IMR-90 (cell line): ENCODE data around the gene LGALS14. TPM values are rescaled to one million over a fixed set of nuclear protein-coding genes. Genes with fewer than 3 reads are reported as not detected.

Experiments
- ATAC-seq: fragments of 200-7000 bp; cut with Tn5 transposase; 2 replicates; pipeline ENCODE4 v1.9.1; 2020; ENCODE audit warnings: low read depth, mild to moderate bottlenecking, moderate library complexity
- BruUV-seq: library from RNA; stranded (reverse); fragments of 400-500 nt; replicated peaks from 2 replicates; lab custom pipeline; 2021; lab: Mats Ljungman, UMichigan
- CTCF ChIA-PET: fragments of 300-600 bp; formaldehyde crosslinking; extraction: SDS; loops from one replicate; lab custom pipeline; 2021; ENCODE audit warnings: antibody characterized with exemption; lab: Yijun Ruan, JAX
- POLR2A ChIA-PET: fragments of 300-600 bp; sonication (Branson Sonifier 250); formaldehyde crosslinking; loops from one replicate; lab custom pipeline; 2022; ENCODE audit warnings: antibody characterized with exemption; ENCODE audit not compliant: unreplicated experiment; lab: Charles Lee
- DNase-seq: peaks from one replicate; pipeline ENCODE4 v3.0.0; 2013
- H2AFZ ChIP-seq: replicated peaks from 2 replicates; pipeline ENCODE3; 2013; ENCODE audit warnings: low read length, mild to moderate bottlenecking; ENCODE audit not compliant: poor library complexity
- H2AK5ac ChIP-seq: 2 replicates; pipeline ENCODE4 v1.6.1; 2013; ENCODE audit warnings: low read depth, low read length, inconsistent platforms
- H2AK9ac ChIP-seq: replicated peaks from 2 replicates; pipeline ENCODE3; 2013; ENCODE audit warnings: mild to moderate bottlenecking, low read depth, low read length, moderate library complexity; ENCODE audit not compliant: poor library complexity
- H2BK120ac ChIP-seq: 2 replicates; pipeline ENCODE4 v1.6.1; 2013; ENCODE audit warnings: low read depth, low read length, inconsistent platforms
- H2BK15ac ChIP-seq: 3 replicates; pipeline ENCODE4 v1.6.1; 2013; ENCODE audit warnings: low read depth, low read length, inconsistent platforms
- H2BK20ac ChIP-seq: 2 replicates; pipeline ENCODE4 v1.6.1; 2013; ENCODE audit warnings: low read depth, mild to moderate bottlenecking, inconsistent platforms, low read length, moderate library complexity
- H2BK5ac ChIP-seq: 2 replicates; pipeline ENCODE4 v1.6.1; 2013; ENCODE audit warnings: mild to moderate bottlenecking, low read depth, low read length, inconsistent platforms; ENCODE audit not compliant: poor library complexity, severe bottlenecking
- H3K14ac ChIP-seq: replicated peaks from 2 replicates; pipeline ENCODE4 v1.6.1; 2013; ENCODE audit warnings: low read depth, low read length, inconsistent platforms
- H3K18ac ChIP-seq: 2 replicates; pipeline ENCODE4 v1.6.1; 2013; ENCODE audit warnings: low read depth, low read length, control low read depth
- H3K23ac ChIP-seq: 2 replicates; pipeline ENCODE4 v1.6.1; 2013; ENCODE audit warnings: low read depth, low read length, inconsistent platforms
- H3K27ac ChIP-seq: 2 replicates; pipeline ENCODE4 v1.5.1; 2013; ENCODE audit warnings: mild to moderate bottlenecking, control low read depth, low read length; ENCODE audit not compliant: insufficient read depth
- H3K27me3 ChIP-seq: 2 replicates; pipeline ENCODE4 v1.6.1; 2013; ENCODE audit warnings: low read length; ENCODE audit not compliant: control insufficient read depth, insufficient read depth
- H3K36me3 ChIP-seq: 2 replicates; pipeline ENCODE4 v1.6.1; 2013; ENCODE audit warnings: low read length, mixed read lengths; ENCODE audit not compliant: control insufficient read depth, insufficient read depth
- H3K4ac ChIP-seq: 2 replicates; pipeline ENCODE4 v1.6.1; 2013; ENCODE audit warnings: low read depth, low read length, inconsistent platforms
- H3K4me1 ChIP-seq: 2 replicates; pipeline ENCODE4 v1.6.1; 2013; ENCODE audit warnings: low read length, mixed read lengths; ENCODE audit not compliant: control insufficient read depth, insufficient read depth
- H3K4me2 ChIP-seq: 2 replicates; pipeline ENCODE4 v1.6.1; 2013; ENCODE audit warnings: low read depth, mild to moderate bottlenecking, control low read depth, low read length, moderate library complexity
- H3K4me3 ChIP-seq: 2 replicates; pipeline ENCODE4 v1.5.1; 2013; ENCODE audit warnings: low read depth, mild to moderate bottlenecking, control low read depth, low read length, moderate library complexity; ENCODE audit not compliant: insufficient read depth
- H3K56ac ChIP-seq: 2 replicates; pipeline ENCODE4 v1.6.1; 2013; ENCODE audit warnings: low read length, inconsistent platforms; ENCODE audit not compliant: insufficient read depth; ENCODE audit errors: extremely low read depth
- H3K79me1 ChIP-seq, 2 experiments: 2 replicates each; pipeline ENCODE4 v1.6.1; 2013; ENCODE audit warnings: low read length in 2 of 2, inconsistent platforms in 1 of 2, low read depth in 1 of 2
- H3K9ac ChIP-seq: 2 replicates; pipeline ENCODE4 v1.6.1; 2013; ENCODE audit warnings: low read depth, low read length, control low read depth
- H3K9me1 ChIP-seq: 2 replicates; pipeline ENCODE4 v1.6.1; 2013; ENCODE audit warnings: low read length, inconsistent platforms; ENCODE audit not compliant: insufficient read depth
- H3K9me3 ChIP-seq: 2 replicates; pipeline ENCODE4 v1.6.1; 2013; ENCODE audit warnings: low read length; ENCODE audit not compliant: control insufficient read depth, insufficient read depth
- H4K20me1 ChIP-seq: 2 replicates; pipeline ENCODE4 v1.6.1; 2013; ENCODE audit warnings: low read length, inconsistent platforms; ENCODE audit not compliant: insufficient read depth
- H4K5ac ChIP-seq: 2 replicates; pipeline ENCODE4 v1.6.1; 2013; ENCODE audit warnings: mild to moderate bottlenecking, low read depth, low read length, control low read depth
- H4K8ac ChIP-seq, 2 experiments: 2 replicates each; pipeline ENCODE4 v1.6.1; 2013; ENCODE audit warnings: low read depth in 2 of 2, low read length in 2 of 2, control low read depth in 1 of 2, inconsistent platforms in 1 of 2
- H4K91ac ChIP-seq: 2 replicates; pipeline ENCODE4 v1.6.1; 2013; ENCODE audit warnings: low read depth, low read length, inconsistent platforms; ENCODE audit not compliant: insufficient read depth
- BHLHE40 ChIP-seq: fragments of 150-350 bp; IDR thresholded peaks from 2 replicates; pipeline ENCODE4 v1.6.1; 2016; ENCODE audit warnings: mild to moderate bottlenecking, low read depth, low read length
- CEBPB ChIP-seq: IDR thresholded peaks from 2 replicates; pipeline ENCODE4 v1.6.1; 2012; ENCODE audit warnings: low read depth, low read length, improper control_type of control experiment
- WGBS, 2 experiments: methylation state at CpG; one replicate each; pipeline versions ENCODE4 v1.1.5 to v1.1.7; 2013; ENCODE audit warnings: missing lambda C conversion rate in 2 of 2; ENCODE audit not compliant: insufficient read length in 1 of 2; ENCODE audit errors: extremely low coverage in 2 of 2; 5-methylcytosine and 5-hydroxymethylcytosine counted together
- dilution Hi-C: fragments of 300-500 bp; cut with HindIII; formaldehyde crosslinking; loops from one replicate; pipeline ENCODE4 v1.14.3; 2018; ENCODE audit warnings: low sequenced_read_pairs; ENCODE audit not compliant: unreplicated experiment
- in situ Hi-C: fragments of 300-500 bp; cut with MboI; formaldehyde crosslinking; loops from 3 replicates; pipeline ENCODE4 v1.14.3; 2019; ENCODE audit warnings: low sequenced_read_pairs, inconsistent platforms, mixed read lengths
- intact Hi-C: fragments of 100-400 bp; cut with micrococcal nuclease; formaldehyde crosslinking; loops from 2 replicates; pipeline ENCODE4 v1.10.0; 2022
- polyA plus RNA-seq, 3 experiments: library from polyadenylated mRNA; depleted of rRNA; stranded (reverse); fragments of >200 nt; gene quantifications; 2 replicates each; pipeline ENCODE4 v1.2.3, GENCODE V29; 2012; ENCODE audit warnings: low replicate concordance in 1 of 3
- total RNA-seq: library from RNA; depleted of rRNA; stranded (reverse); fragments of >200 nt; gene quantifications from 2 replicates; pipeline ENCODE4 v1.2.3, GENCODE V29; 2012

Gene LGALS14
- total and polyA plus RNA-seq, 2 of the 4 experiments (the other 2 are of a cell fraction): not detected

GRCh38 chr19:39754544-39754943 is 50.3 kb downstream of the LGALS14 start:
- Histone ChIP-seq H2BK120ac (no peak overlapping the region), H4K20me1 (no peaks in the 10 kb centered on the region), H2AK5ac (no peak overlapping the region), H3K14ac (no peak overlapping the region), H3K4me1 (no peaks in the 10 kb centered on the region), H3K56ac (no peak overlapping the region), H3K9me1 (no peaks in the 10 kb centered on the region), H3K9ac (no peak overlapping the region), H3K4me3 (no peak overlapping the region), H2BK5ac (no peak overlapping the region), H3K36me3 (no peaks in the 10 kb centered on the region), H4K91ac (no peak overlapping the region), H3K79me1 (no peaks in the 10 kb centered on the region), H2BK15ac (no peak overlapping the region), H3K9me3 (no peaks in the 10 kb centered on the region), H2AK9ac (no peak overlapping the region), H3K18ac (no peak overlapping the region), H3K27me3 (peaks cover 1% of the 10 kb centered on the region), H2BK20ac (no peak overlapping the region), H4K5ac (no peak overlapping the region), H3K4ac (no peak overlapping the region), H2AFZ (no peak overlapping the region), H3K4me2 (no peak overlapping the region), H3K23ac (no peak overlapping the region), H3K27ac (no peak overlapping the region), H4K8ac (no peak overlapping the region)
- dilution Hi-C loops (no loop called here), intact Hi-C loops (no loop called here), in situ Hi-C loops (no loop called here)
- ChIA-PET CTCF (no interaction called here), POLR2A (no interaction called here)
- DNase-seq: no peak
- BruUV-seq: no TSS peak
- no CpG with 5 or more reads among the region's 2 CpGs for WGBS, 2 experiments
- TF ChIP-seq CEBPB: peak; percentile 53
- TF ChIP-seq BHLHE40: no peak
- ATAC-seq: no peak
